ES-I3 (cell line): Measurements from ENCODE around the gene CRYGS.
"Not testable (repeated sequence)": the region's sequence is repeated elsewhere in the genome, so short reads cannot be mapped to it uniquely, and the experiment has no call there.

Source experiments
- H3K36me3 ChIP-seq: 2 replicates; pipeline ENCODE4 v1.6.1; 2013; ENCODE audit warnings: mild to moderate bottlenecking, low read length, control low read depth, moderate library complexity; ENCODE audit not compliant: insufficient read depth
- H3K4me1 ChIP-seq: 2 replicates; pipeline ENCODE4 v1.6.1; 2013; ENCODE audit warnings: mild to moderate bottlenecking, control low read depth, low read length; ENCODE audit not compliant: insufficient read depth
- H3K9ac ChIP-seq: 2 replicates; pipeline ENCODE4 v1.6.1; 2013; ENCODE audit warnings: low read depth, mild to moderate bottlenecking, low read length, moderate library complexity
- H3K9me3 ChIP-seq: 2 replicates; pipeline ENCODE4 v1.6.1; 2013; ENCODE audit warnings: mild to moderate bottlenecking, low read length, moderate library complexity; ENCODE audit not compliant: control insufficient read depth, insufficient read depth

The CRYGS gene

GRCh38 chr3:186544281-186544680, at the start of gene CRYGS:
Gene CRYGS, minus strand, starts transcription at chr3:186544380. Its CDS starts 54 bp downstream, at chr3:186544326.
- Histone ChIP-seq H3K9ac (no peak within 1 kb of the TSS), H3K4me1 (0 out of 2 replicates have a peak, but pooled peaks cover 3% of the 10 kb centered on the region), H3K36me3 (no peaks in the 10 kb centered on the region), H3K9me3 (no peaks in the 10 kb centered on the region)

GRCh38 chr3:186593862-186594261, 49.7 kb upstream of the CRYGS start:
- Histone ChIP-seq H3K9me3 (no peaks in the 10 kb centered on the region), H3K9ac (no peak overlapping the region), H3K4me1 (no peaks in the 10 kb centered on the region; the same call in 1 of the 2 replicates), H3K36me3 (no peaks in the 10 kb centered on the region)

GRCh38 chr3:186592682-186593081, 48.5 kb upstream of the CRYGS start:
- no peak overlapping the region for H3K9ac ChIP-seq
- no peaks in the 10 kb centered on the region for H3K9me3 ChIP-seq
- no peaks in the 10 kb centered on the region; the same call in 1 of the 2 replicates for H3K4me1 ChIP-seq
- no peaks in the 10 kb centered on the region for H3K36me3 ChIP-seq

GRCh38 chr3:186590580-186591295, 46.6 kb upstream of the CRYGS start:
- H3K36me3 ChIP-seq = no peaks in the 10 kb centered on the region
- H3K9ac ChIP-seq = no peak overlapping the region
- no peaks in the 10 kb centered on the region for H3K9me3 ChIP-seq
- no peaks in the 10 kb centered on the region for H3K4me1 ChIP-seq

DNA sequence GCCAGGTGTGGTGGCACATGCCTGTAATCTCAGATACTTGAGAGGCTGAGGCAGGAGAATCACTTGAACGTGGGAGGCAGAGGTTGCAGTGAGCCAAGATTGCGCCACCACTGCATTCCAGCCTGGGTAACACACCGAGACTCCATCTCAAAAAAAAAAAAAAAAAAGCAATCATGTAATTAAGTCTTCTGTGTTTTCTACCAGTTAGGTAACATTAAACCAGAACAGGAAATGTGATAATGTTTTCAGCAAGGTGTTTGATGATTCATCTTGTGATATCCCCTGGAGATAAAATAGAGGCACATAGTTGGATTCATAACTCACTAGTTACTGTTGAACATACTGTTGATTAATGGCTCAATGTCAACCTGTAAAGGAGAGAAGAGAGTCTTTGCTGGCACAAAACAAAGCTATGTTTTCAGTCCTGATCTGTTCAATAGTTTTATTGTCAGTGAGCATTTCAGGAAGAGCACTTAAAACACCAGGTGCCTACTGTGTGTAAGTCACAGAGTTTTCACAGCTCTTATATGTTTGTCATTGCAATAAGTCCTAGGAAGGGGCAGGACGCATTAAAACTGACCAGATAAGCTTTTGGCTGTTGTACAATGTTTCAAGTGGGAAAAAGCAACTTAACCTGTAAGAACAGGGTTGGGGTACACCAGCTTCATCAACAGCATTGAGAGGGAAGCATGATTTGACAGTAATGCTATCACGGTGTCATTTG, 45.8 kb upstream of the CRYGS start:
- Histone ChIP-seq H3K36me3 (peaks cover 1% of the 10 kb centered on the region; the same call in 1 of the 2 replicates), H3K9me3 (no peaks in the 10 kb centered on the region), H3K4me1 (no peaks in the 10 kb centered on the region), H3K9ac (no peak overlapping the region)

DNA sequence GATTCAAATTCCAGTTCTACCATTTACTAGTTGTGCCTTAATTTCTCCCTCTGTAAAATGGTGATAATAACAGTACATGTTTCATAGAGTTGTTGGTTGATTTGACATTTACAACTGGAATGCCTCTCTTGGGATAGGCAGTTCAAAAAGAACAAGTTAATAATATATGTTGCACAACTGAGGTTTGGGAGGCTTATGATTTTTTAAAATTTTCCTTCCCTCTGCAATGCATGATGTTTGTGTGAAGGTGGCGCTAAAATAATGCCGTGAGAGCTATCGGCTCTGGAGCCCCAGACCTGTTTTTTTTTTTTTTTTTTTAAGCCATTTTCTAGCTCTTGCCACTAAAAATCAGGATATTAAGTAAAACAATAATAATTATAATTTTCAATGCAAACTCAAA, 44.9 kb upstream of the CRYGS start:
- Histone ChIP-seq H3K36me3 (peaks cover 8% of the 10 kb centered on the region), H3K9me3 (no peaks in the 10 kb centered on the region), H3K4me1 (no peaks in the 10 kb centered on the region), H3K9ac (no peak overlapping the region)

GRCh38 chr3:186588632-186589031, 44.5 kb upstream of the CRYGS start:
- Histone ChIP-seq H3K4me1 (no peaks in the 10 kb centered on the region; the same call in 1 of the 2 replicates), H3K36me3 (peaks cover 8% of the 10 kb centered on the region), H3K9me3 (no peaks in the 10 kb centered on the region), H3K9ac (no peak overlapping the region)

DNA sequence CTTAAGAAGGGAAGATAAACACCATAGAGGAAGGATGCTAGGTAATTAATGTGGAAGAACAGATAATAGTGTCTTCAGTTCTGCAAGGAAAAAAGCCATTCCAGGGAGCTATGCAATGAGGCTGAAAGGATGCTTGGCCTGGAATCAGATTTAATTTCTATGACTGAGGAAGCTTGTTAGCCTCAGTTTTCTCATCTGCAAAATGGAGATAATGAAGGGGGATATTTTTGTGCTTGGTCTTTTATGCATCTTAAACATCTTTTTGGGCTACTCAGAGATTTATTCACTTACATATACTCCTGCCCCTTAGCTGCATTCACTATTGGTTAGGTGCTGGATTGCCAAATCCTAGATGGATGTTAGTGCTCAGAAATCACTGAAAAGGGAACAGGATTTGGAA, 43.0 kb upstream of the CRYGS start:
- no peaks in the 10 kb centered on the region for H3K9me3 ChIP-seq
- peaks cover 6% of the 10 kb centered on the region; the same call in 1 of the 2 replicates for H3K4me1 ChIP-seq
- peaks cover 12% of the 10 kb centered on the region for H3K36me3 ChIP-seq
- no peak overlapping the region for H3K9ac ChIP-seq

DNA sequence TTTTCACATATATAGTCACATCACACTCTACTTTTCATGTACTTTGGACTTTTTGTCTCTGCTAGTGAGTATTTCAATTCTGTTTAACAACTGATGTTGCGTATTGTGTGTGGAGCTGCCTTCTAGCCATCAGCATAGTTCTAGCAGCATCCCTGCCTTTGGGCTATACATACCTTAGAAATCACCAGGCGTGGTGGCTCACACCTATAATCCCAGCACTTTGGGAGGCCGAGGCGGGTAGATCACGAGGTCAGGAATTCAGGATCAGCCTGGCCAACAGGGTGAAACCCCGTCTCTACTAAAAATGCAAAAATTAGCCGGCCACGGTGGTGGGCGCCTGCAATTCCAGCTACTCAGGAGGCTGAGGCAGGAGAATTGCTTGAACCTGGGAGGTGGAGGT, 42.1 kb upstream of the CRYGS start:
- H3K4me1 ChIP-seq, H3K9ac ChIP-seq, H3K9me3 ChIP-seq: not testable (repeated sequence)
- peaks cover 12% of the 10 kb centered on the region for H3K36me3 ChIP-seq

- peaks cover 12% of the 10 kb centered on the region for H3K36me3 ChIP-seq
- no peaks in the 10 kb centered on the region for H3K9me3 ChIP-seq
- H3K4me1 ChIP-seq = peaks cover 6% of the 10 kb centered on the region; the same call in 1 of the 2 replicates
- no peak overlapping the region for H3K9ac ChIP-seq
Measured at GRCh38 chr3:186583831-186584230, 39.7 kb upstream of the CRYGS start.

GRCh38 chr3:186582541-186582940, 38.4 kb upstream of the CRYGS start:
- peaks cover 6% of the 10 kb centered on the region; the same call in 1 of the 2 replicates for H3K4me1 ChIP-seq
- peaks cover 12% of the 10 kb centered on the region for H3K36me3 ChIP-seq
- no peaks in the 10 kb centered on the region for H3K9me3 ChIP-seq
- no peak overlapping the region for H3K9ac ChIP-seq

DNA sequence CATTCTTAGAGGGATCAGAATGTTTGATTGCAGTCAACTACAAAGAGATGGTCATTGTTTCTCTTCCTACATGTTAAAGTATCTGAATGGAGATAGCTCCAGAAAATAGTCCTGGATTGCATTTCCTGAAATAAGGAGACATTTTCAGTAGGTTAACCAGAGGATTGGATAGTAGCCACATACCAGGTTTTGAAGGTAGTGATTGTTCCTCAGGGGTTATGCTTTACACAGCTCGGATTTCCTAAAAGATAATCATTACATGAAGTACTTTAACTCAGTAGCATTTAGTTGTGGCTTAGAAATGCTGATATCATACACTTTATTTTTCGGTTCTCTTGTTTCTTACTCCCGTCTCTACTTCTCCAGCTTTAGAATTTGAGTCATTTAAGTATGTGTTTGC, 36.6 kb upstream of the CRYGS start:
- Histone ChIP-seq H3K9me3 (no peaks in the 10 kb centered on the region), H3K9ac (no peak overlapping the region), H3K4me1 (peaks cover 6% of the 10 kb centered on the region; the same call in 1 of the 2 replicates), H3K36me3 (peaks cover 19% of the 10 kb centered on the region)

- Histone ChIP-seq H3K9me3 (no peaks in the 10 kb centered on the region), H3K9ac (no peak overlapping the region), H3K4me1 (no peaks in the 10 kb centered on the region), H3K36me3 (peaks cover 8% of the 10 kb centered on the region)
Measured at GRCh38 chr3:186577521-186577920, 33.3 kb upstream of the CRYGS start.

DNA sequence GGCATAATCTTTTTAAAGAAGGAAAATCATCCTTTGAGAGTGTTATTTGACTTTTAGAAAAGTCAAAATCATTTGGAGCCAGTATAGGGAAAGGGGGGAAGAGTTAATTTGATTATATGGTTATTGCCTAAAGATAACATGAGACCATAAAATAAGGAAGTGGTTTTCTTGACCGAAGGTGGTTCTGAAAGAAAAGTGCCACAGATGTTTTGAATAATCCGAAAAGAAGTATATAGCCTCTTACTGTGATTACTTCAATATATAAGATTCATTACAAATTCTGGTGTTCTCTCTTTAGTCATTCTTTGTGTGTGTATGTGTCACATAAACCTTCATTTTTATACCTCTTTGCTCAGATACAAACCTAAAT, 27.4 kb upstream of the CRYGS start:
- Histone ChIP-seq H3K9ac (peak overlapping the region; percentile 71; the same call in 1 of the 2 replicates), H3K4me1 (peaks cover 3% of the 10 kb centered on the region; the same call in 1 of the 2 replicates), H3K9me3 (no peaks in the 10 kb centered on the region), H3K36me3 (peaks cover 8% of the 10 kb centered on the region; the same call in 1 of the 2 replicates)
